CD14-positive monocyte (primary cell): ENCODE measurements around the gene VTN. TPM values are rescaled to one million over a fixed set of nuclear protein-coding genes. Genes with fewer than 3 reads are reported as not detected.

Source experiments
- DNase-seq, 3 donors: peaks; one replicate each; pipeline ENCODE4 v3.0.0-alpha.2; 2011 to 2022
- H2AFZ ChIP-seq: 2 replicates; pipeline ENCODE4 v1.6.0; 2012; ENCODE audit warnings: mild to moderate bottlenecking, low read depth, low read length, inconsistent platforms; ENCODE audit not compliant: insufficient read depth, poor library complexity, severe bottlenecking
- H3K27ac ChIP-seq, 2 donors: 1 replicate in 1 of 2; 2 replicates in 1 of 2; pipeline ENCODE4 v1.5.1; 2012 to 2013; ENCODE audit warnings: low read length in 2 of 2, control low read depth in 1 of 2, inconsistent platforms in 1 of 2, low read depth in 1 of 2, mild to moderate bottlenecking in 1 of 2
- H3K27me3 ChIP-seq, 2 donors: one replicate each; pipeline versions ENCODE4 v1.6.0 to v1.6.1; 2011 to 2013; ENCODE audit warnings: low read length in 2 of 2; ENCODE audit not compliant: control insufficient read depth in 2 of 2, insufficient read depth in 2 of 2
- H3K36me3 ChIP-seq, 2 donors: replicated peaks in 1 of 2; 1 replicate in 1 of 2; 2 replicates in 1 of 2; pipeline versions ENCODE4 v1.5.1 to v1.6.1; 2012 to 2013; ENCODE audit warnings: low read length in 2 of 2, control low read depth in 1 of 2, inconsistent platforms in 1 of 2, mild to moderate bottlenecking in 1 of 2; ENCODE audit not compliant: insufficient read depth in 2 of 2, control insufficient read depth in 1 of 2
- H3K4me1 ChIP-seq, 2 donors: 1 replicate in 1 of 2; 2 replicates in 1 of 2; pipeline versions ENCODE4 v1.5.1 to v1.6.1; 2012 to 2013; ENCODE audit warnings: low read length in 2 of 2, control low read depth in 1 of 2, inconsistent platforms in 1 of 2, mild to moderate bottlenecking in 1 of 2, moderate library complexity in 1 of 2; ENCODE audit not compliant: insufficient read depth in 2 of 2, control insufficient read depth in 1 of 2
- H3K4me2 ChIP-seq: replicated peaks from 2 replicates; pipeline ENCODE3; 2012; ENCODE audit warnings: low read length, moderate library complexity, mild to moderate bottlenecking; ENCODE audit not compliant: poor library complexity, severe bottlenecking; ENCODE audit errors: extremely low read depth
- H3K4me3 ChIP-seq, 3 experiments: fragments of 200-600 bp in 1 of 3; sonication (generic) in 1 of 3; replicated peaks in 1 of 3; 1 replicate in 2 of 3; 2 replicates in 1 of 3; pipeline ENCODE4 v1.5.1; 2011 to 2013; ENCODE audit warnings: low read length in 3 of 3, mild to moderate bottlenecking in 3 of 3, control low read depth in 2 of 3, low read depth in 2 of 3, inconsistent platforms in 1 of 3, moderate library complexity in 1 of 3
- H3K79me2 ChIP-seq: 2 replicates; pipeline ENCODE4 v1.6.0; 2012; ENCODE audit warnings: mild to moderate bottlenecking, control low read depth, inconsistent platforms, low read length, moderate library complexity; ENCODE audit not compliant: insufficient read depth
- H3K9ac ChIP-seq: 2 replicates; pipeline ENCODE4 v1.6.0; 2017; ENCODE audit warnings: low read length, mild to moderate bottlenecking; ENCODE audit not compliant: insufficient read depth, poor library complexity, severe bottlenecking
- H3K9me3 ChIP-seq, 2 donors: replicated peaks in 1 of 2; 1 replicate in 1 of 2; 2 replicates in 1 of 2; pipeline versions ENCODE4 v1.5.1 to v1.6.1; 2012 to 2013; ENCODE audit warnings: low read length in 2 of 2, control low read depth in 1 of 2; ENCODE audit not compliant: control insufficient read depth in 1 of 2, insufficient read depth in 1 of 2
- H4K20me1 ChIP-seq: 2 replicates; pipeline ENCODE4 v1.6.0; 2012; ENCODE audit warnings: mild to moderate bottlenecking, low read length, control low read depth, moderate library complexity; ENCODE audit not compliant: insufficient read depth
- H3K27ac Mint-ChIP-seq, 7 donors: one replicate each; pipeline ENCODE4 v1.8.0; 2020; ENCODE audit warnings: mild to moderate bottlenecking in 7 of 7, mixed read lengths in 7 of 7, moderate library complexity in 6 of 7, inconsistent platforms in 2 of 7
- H3K27me3 Mint-ChIP-seq, 3 donors: one replicate each; pipeline ENCODE4 v1.8.0; 2021 to 2022; ENCODE audit warnings: low read depth in 3 of 3, mild to moderate bottlenecking in 3 of 3, mixed read lengths in 3 of 3, moderate library complexity in 3 of 3, inconsistent platforms in 1 of 3
- H3K36me3 Mint-ChIP-seq, 2 donors: one replicate each; pipeline ENCODE4 v1.8.0; 2020; ENCODE audit warnings: mixed read lengths in 2 of 2, inconsistent platforms in 1 of 2, mild to moderate bottlenecking in 1 of 2
- H3K4me1 Mint-ChIP-seq: one replicate; pipeline ENCODE4 v1.8.0; 2020; ENCODE audit warnings: mild to moderate bottlenecking, mixed read lengths
- H3K4me3 Mint-ChIP-seq, 2 donors: one replicate each; pipeline ENCODE4 v1.8.0; 2020; ENCODE audit warnings: mild to moderate bottlenecking in 2 of 2, mixed read lengths in 2 of 2, moderate library complexity in 1 of 2
- H3K9me3 Mint-ChIP-seq, 7 donors: one replicate each; pipeline ENCODE4 v1.8.0; 2020 to 2022; ENCODE audit warnings: mixed read lengths in 7 of 7, mild to moderate bottlenecking in 6 of 7, moderate library complexity in 6 of 7, inconsistent platforms in 2 of 7
- CTCF ChIP-seq: fragments of 200-600 bp; IDR thresholded peaks from one replicate; pipeline ENCODE4 v1.8.0; 2022; ENCODE audit warnings: antibody characterized with exemption, mild to moderate bottlenecking
- WGBS: methylation state at CpG from one replicate; pipeline ENCODE4 v1.1.5; 2013; ENCODE audit warnings: missing lambda C conversion rate; ENCODE audit not compliant: insufficient coverage; 5-methylcytosine and 5-hydroxymethylcytosine counted together
- intact Hi-C, 2 donors: fragments of 100-400 bp; cut with micrococcal nuclease; formaldehyde crosslinking; loops; one replicate each; pipeline versions ENCODE4 v1.15.0 to v1.15.1; 2023
- polyA plus RNA-seq, 3 donors: library from polyadenylated mRNA; depleted of rRNA in 1 of 3; unstranded in 2 of 3; stranded (reverse) in 1 of 3; fragments of 300-500 nt in 2 of 3; fragments of >200 nt in 1 of 3; fragmentation: Illumina TruSeq in 2 of 3; gene quantifications; 1 replicate in 2 of 3; 2 replicates in 1 of 3; pipeline ENCODE4 v1.2.3, GENCODE V29; 2012 to 2021

VTN gene
- polyA plus RNA-seq, 3 donors = not detected

- peaks cover 4 to 16% of the 10 kb centered on the region in 2 donors for H3K36me3 Mint-ChIP-seq
- intact Hi-C loops = no loop called here
- H3K9me3 Mint-ChIP-seq = peaks cover 0 to 5% (median 0%) of the 10 kb centered on the region in 7 donors
- peak overlapping the region in 1 of 2 donors; percentile 14 for H3K4me3 Mint-ChIP-seq
- H3K27me3 Mint-ChIP-seq = peaks cover 29 to 55% (median 37%) of the 10 kb centered on the region in 3 donors
- no peak for TF ChIP-seq CTCF
- Histone ChIP-seq H3K4me1 (peaks cover 14 to 25% of the 10 kb centered on the region in 2 donors), H4K20me1 (no peaks in the 10 kb centered on the region), H3K4me3 (no peak overlapping the region), H3K27ac (no peak overlapping the region), H3K9me3 (no peaks in the 10 kb centered on the region), H3K79me2 (no peaks in the 10 kb centered on the region), H2AFZ (no peak overlapping the region), H3K4me2 (no peak overlapping the region), H3K27me3 (peaks cover 12 to 22% of the 10 kb centered on the region in 2 donors), H3K9ac (no peak overlapping the region), H3K36me3 (no peaks in the 10 kb centered on the region)
- no peak for DNase-seq
- peaks cover 28% of the 10 kb centered on the region for H3K4me1 Mint-ChIP-seq
- no peak overlapping the region for H3K27ac Mint-ChIP-seq
- 51% methylated on average over 5 of the region's 10 CpGs for WGBS
Observed at GRCh38 chr17:28379814-28380801, 10.0 kb upstream of the VTN start.

GRCh38 chr17:28372945-28373274, 2.8 kb upstream of the VTN start:
- Histone ChIP-seq H3K79me2 (no peaks in the 10 kb centered on the region), H3K27me3 (peaks cover 13 to 20% of the 10 kb centered on the region in 2 donors), H3K4me2 (no peak overlapping the region), H3K36me3 (no peaks in the 10 kb centered on the region), H3K9ac (no peak overlapping the region), H3K4me1 (peaks cover 23 to 34% of the 10 kb centered on the region in 2 donors), H3K4me3 (no peak overlapping the region), H4K20me1 (peaks cover 4% of the 10 kb centered on the region), H3K9me3 (peaks cover 2 to 7% of the 10 kb centered on the region in 2 donors), H2AFZ (no peak overlapping the region), H3K27ac (no peak overlapping the region)
- Mint-ChIP-seq H3K27ac (no peak overlapping the region), H3K4me3 (peak overlapping the region; percentile 16 to 84), H3K27me3 (peaks cover 22 to 47% (median 25%) of the 10 kb centered on the region in 3 donors), H3K4me1 (peaks cover 27% of the 10 kb centered on the region), H3K36me3 (peaks cover 7 to 11% of the 10 kb centered on the region in 2 donors), H3K9me3 (peaks cover 0 to 5% (median 1%) of the 10 kb centered on the region in 7 donors)
- no peak for TF ChIP-seq CTCF
- intact Hi-C loops = no loop called here
- no CpG with 5 or more reads among the region's 6 CpGs for WGBS
- no peak for DNase-seq
